HG03432 (cell line): ENCODE data around the gene SMARCD3.

Experiments used
- ATAC-seq: cut with Tn5 transposase; IDR thresholded peaks from one replicate; pipeline ENCODE4 v1.9.1; 2021; ENCODE audit warnings: mild to moderate bottlenecking, moderate library complexity; ENCODE audit not compliant: unreplicated experiment

The SMARCD3 gene

DNA sequence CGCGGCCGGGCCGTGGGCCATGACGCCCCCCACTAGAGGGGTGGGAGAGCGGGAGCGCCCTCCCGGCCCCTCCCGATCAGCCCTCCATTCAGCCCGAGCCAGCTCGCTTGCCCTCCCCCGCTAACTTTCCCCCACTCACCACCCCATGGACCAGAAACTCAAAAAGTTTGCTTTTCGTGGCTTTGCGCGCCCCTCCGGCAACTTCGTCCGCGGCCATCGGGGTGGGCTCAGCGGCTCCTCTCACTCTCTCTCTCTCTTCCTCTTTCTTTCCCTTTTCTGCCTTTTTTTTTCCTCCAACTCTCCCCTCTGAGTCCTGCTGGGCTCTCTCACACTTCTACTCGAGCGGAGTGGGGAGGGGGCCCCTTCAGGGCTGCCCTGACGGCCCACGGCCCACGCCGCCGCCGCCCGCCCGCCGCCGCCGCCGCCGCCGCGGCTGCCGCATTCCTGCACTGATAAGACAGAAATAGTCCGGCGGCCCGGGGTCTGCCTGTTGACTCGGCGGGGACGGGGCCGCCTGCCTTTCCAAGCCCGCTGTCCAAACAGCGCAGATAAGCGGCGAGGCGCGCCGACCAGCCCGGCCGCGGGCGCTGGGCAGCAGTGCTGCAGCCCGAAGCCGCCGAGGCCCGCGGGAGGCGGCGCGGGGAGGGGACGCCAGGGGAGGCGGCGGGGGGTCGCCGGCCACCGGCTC lies at the start of gene SMARCD3:
Gene SMARCD3 (minus strand): TSS at position 349 of the 688 bp plus-strand sequence. CDS start 132 bp downstream, at position 217.
- no peak for ATAC-seq

DNA sequence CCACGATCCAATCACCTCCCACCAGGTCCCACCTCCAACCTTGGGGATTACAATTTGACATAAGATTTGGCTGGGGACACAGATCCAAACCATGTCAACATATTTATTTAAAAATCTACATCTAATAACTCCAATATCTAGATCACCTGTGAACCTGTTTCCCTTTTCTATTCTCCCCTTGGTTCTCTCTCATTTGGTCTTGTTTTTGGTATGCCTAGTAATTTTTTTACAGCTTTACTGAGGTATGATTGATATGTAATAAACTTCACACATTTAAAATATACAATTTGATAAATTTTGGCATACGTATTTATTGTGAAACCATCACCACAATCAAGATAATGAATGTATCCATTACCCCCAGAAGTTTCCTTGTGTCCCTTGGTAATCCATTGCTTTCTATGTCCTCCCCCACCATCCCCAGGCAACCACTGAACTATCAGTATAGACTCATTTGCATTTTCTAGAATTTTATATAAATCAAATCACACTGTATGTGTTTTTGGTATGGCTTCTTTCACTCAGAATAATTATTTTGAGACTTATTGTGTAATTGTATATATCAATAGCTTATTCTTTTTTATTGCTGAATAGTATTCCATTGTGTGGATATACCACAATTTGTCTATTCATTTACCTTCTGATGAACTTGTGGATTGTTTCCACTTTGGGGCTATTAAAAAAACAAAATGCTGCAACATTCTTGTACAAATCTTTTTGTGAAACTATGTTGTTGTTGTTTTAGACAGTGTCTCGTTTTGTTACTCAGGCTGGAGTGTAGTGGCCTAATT lies 47.9 kb upstream of the SMARCD3 start:
- ATAC-seq: no peak

DNA sequence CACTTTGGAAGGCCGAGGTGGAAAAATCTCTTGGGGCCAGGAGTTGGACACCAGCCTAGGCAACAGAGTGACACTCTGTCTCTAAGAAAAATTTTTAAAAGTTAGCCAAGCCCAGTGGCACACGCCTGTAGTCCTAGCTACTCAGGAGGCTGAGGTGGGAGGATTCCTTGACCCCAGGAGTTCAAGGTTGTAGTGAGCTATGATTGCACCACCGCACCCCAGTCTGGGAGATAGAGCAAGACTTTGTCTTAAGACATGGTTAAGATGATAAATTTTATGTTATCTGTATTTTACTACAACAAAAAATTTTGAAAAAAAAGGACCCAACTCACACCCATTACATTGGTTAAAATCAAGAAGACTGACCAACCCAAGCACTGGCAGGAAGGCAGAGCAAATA lies 44.4 kb upstream of the SMARCD3 start:
- ATAC-seq: no peak

DNA sequence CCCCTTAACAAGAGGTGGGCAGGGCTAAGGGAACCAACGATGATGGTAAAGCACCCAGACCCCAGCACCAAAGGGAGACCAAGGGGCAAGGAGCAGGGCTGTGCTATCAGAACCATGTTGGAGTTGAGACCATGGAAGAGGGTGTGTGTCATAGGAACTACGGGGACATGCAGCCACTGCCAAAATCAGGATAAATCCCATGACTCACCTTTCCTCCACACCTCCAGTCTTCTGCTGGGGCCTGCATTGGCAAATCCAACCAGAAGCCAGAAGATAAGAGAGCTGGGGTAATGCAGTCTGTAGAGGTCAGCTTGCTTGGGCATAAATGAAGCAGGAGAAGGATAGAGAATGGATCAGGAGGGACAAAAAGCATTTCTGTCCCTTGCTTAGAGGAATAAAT lies 42.7 kb upstream of the SMARCD3 start:
- ATAC-seq: no peak

DNA sequence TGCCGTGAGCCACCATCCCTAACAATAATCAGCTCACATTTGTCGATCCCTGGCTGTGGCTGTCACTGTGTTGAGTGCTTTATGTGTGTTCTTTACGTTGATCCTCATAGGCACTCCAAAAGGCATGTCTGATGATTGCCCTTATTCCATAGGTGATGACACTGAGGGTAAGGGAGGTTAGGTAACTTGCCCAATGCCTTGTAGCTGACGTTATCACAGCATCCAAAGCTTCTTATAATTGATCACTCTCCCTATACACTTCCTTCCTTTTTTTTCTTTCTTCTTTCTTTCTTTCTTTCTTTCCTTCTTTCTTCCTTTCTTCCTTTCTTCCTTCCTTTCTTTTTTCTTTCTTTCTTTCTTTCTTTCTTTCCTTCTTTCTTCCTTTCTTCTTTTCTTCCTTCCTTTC lies 41.9 kb upstream of the SMARCD3 start:
- no peak for ATAC-seq

DNA sequence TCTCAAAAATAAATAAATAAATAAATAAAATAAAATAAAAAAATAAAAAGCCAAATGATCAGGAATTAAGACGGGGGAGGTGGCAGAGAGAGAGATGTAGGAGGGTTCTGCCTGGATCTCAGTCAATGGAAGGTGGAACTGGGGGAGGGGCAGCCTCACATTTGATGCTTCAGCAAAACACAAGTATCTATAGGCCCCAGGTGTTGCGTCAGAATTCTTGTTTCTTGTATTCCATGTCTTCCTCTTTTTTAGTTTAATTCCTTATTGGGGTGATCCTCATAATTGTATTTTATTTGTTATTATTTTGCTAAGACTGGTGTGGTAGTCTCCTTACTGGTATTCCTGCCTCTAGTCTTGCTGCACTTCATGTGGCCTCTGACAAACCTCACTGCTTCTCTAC lies 41.4 kb upstream of the SMARCD3 start:
- no peak for ATAC-seq

DNA sequence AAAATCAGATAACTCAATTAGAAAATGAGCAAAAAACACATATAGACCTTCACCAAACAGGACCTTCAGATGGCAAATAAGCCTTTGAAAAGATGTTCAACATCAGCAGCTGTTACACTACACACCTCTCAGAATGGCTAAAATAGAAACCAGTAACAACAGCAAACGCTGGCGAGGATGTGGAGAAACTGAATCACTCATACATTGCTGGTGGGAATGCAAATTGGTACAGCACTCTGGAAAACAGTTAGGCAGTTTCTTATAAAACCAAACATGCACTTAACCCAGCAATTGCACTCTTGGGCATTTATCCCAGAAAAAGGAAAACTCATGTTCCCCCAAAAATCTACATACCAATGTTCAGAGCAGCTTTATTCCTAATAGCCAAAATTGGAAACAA lies 37.7 kb upstream of the SMARCD3 start:
- ATAC-seq: no peak

DNA sequence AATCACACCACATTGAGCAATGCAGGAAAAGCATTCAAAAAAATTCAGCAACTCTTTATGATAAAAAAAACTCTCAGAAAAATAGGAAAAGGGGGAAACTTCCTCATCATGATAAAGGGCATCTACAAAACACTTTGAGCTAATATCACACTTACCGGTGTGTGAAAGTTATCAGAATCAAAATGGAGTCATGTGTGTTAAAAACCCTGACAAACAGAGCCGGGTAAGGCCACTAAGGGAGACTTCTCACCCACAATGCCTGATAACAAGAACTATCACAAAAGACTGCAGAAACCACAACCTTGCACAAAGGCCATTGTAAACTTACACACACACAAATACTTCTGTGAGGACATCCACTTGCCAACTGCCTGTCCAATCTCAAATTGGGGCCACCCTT lies 34.8 kb upstream of the SMARCD3 start:
- ATAC-seq: no peak

DNA sequence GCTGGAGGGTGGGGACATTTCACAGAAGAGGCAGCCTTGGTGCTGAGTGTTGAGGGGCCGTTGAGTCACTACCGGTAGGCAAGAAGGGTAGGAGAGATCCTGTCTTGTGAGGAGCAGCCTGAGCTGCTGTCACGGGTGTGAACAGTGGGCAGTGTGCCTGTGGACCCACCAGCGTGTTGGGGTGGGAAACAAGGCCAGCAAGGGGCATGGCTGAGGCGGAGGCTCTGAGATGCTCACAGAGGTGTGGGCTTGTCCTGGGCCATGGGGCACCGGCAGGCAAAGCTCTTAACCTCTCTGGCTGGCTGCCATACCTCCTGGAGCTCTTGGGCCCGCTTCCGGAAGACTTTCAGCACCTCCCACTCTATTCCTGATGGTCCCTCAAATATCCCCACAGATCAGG lies 33.6 kb upstream of the SMARCD3 start:
- no peak for ATAC-seq

DNA sequence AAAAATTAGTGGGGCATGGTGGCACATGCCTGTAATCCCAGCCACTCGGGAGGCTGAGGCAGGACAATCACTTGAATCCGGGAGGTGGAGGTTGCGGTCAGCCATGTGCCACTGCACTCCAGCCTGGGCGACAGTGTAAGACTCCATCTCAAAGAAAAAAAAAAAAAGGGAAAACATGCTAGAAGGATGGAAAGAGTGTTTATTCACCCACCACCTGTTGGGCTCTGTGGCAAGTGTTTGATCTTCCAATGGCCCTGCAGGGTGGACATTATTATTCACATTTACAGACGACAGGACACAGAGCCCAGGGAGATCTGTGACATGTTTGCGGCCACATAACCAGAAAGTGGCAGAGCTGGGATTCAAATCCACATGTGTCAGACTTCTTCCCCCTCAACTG lies 33.2 kb upstream of the SMARCD3 start:
- ATAC-seq: no peak

DNA sequence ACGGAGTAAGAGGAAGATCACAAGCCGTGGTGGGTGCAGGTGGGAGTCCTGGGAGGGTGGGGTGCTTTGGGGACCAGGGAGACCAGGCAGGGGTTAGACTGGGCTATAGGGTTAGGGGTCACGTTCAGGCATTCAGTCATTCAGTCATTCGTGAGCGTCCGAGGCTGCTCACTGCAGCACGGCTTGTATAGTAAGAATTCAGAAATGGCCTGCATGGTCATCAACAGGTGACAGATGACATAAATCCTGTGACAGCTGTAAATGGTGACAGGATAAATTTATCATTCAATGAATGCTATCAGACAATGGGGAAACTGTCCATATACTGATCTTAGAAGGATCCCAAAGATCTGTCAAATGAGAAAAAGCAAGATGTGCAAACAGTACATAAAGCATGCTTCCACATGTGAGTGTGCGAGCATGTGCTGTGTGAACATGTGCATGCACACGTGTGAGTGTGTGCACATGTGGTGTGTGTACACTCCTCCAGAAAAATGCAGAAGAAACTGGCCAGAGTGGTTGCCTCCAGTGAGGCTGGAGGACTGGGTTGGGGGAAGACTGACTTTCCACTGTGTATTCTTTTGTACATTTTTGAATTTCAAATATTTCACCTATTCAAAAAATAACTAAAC lies 32.0 kb upstream of the SMARCD3 start:
- ATAC-seq: no peak

DNA sequence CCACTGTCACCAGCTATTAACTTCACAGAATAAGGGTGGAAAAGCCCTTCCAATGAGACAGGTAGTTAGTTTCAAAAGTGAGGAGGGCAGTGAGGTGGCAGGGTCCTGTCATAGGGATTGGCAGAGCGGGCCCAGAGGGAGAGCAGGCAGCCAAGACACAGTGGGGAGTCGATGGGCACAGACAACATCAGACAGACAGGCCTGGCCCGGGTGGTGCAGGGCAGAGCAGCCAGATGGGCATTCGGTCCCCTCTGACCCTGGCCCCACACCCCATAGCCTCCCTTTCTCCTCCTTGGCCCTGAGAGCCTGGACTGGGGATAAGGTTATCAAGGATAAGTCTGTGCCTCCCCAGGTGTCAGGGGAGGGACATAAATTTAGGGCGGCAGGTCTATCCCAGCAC lies 31.4 kb upstream of the SMARCD3 start:
- no peak for ATAC-seq

DNA sequence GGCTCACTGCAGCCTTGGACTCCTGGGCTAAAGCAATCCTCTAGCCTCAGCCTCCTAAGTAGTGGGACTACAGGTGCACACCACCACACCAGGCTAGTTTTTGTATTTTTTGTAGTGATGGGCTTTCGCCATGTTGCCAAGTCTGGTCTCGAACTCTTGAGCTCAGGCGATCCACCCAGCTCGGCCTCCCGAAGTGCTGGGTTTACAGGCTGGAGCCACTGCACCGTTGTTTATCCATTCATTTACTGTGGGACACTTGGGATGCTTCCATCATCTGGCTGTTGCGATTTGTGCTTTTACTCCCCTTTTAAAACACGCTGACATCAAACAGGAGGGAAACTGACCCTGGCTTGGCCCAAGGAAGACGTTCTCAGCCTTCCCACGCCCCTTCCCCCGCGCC lies 30.5 kb upstream of the SMARCD3 start:
- ATAC-seq: no peak

DNA sequence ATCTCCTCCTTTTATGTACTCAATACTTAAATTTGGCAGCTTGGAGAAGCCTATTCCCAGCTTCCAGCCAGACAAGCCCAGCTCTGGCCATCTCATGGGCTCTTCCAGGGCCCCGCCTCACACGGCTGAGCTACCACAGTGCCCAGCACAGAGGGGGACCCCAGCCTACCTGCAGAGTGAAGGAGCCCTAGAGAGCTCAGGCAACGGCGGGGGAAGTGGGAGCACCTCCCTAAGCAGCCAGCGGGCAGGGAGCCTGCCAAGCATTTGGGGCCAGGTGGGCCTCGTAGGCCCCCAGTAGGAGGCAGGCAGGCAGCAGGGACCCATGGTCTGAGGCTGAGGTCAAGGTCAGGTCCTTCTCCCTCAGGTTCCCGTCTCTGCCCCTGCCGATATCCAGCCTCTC lies 29.1 kb upstream of the SMARCD3 start:
- no peak for ATAC-seq

DNA sequence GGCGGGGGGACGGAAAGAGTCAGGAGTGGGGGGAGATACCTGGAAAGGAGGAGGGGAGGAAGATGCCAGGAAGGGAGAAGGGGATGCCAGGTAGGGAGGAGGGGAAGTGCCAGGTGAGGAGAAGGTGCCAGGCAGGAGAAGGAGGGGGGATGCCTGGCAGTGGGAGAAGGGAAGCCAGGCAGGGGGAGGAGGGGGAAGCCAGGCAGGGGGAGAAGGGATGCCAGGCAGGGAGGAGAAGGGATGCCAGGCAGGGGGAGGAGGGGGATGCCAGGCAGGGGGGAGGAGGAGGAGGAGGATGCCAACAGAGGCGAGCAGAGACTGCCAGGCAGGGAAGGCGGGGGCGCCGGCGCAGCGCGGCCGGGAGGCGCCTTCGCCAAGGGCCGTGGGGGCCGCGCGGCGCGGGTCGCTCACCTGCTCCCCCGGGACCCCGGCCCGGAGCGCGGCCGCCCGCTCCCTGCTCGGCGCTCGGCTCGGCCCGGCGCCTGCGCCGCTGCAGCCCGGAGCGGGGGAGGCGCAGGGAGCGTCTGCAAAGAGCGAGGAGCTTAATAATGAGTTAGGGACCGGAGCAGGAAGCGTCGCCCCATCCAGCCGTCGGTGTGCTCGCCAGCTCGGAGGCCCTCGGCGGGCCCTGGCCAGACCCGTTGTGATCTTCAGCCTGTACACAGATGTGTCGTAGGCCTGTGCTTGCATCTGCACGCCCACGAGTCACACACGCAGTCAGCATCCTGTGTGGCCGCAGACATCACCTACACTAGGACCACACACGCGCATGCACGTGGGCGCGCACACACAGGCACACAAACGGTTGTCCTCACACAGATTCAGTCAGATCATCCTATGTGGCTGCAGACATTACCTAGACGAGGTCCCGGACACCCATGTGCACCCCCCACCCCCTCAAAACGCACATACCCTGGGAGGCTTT lies 28.4 kb upstream of the SMARCD3 start:
- peak; percentile 76 for ATAC-seq

DNA sequence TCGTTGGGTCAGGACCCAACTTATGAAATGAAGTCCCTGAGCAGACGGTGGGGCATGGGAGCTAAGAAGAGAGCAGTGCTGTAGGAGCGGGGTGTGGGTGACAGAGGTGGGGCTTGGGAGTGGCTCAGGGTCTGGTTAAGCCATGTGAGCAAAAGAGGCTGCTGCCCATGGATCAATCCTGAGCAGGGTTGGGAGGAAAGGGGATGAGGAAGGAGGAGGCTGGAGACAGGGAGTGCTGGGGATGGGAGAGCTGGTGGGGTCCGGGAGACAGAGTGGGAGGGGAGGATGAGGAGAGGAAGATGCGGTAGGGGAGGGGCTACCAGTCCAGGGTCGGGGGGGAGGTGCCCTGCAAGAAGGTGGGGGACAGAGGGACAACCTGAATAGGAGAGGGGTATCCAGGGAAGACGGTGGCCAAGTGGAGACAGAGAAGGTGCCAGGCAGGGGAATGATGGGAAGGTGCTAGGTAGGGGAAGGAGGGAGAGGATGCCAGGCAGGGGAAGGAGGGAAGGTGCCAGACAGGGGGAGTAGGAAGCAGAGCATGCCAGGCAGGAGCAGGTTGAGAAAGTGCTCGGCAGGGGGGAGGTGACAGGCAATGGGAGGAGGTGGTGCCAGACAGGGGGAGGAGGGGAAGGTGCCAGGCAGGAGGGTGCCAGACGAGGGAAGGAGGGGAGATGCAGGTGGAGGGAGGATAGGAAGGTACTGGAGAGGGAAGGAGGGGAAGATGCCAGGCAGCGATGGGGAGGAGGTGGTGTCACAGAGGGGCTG lies 27.5 kb upstream of the SMARCD3 start:
- ATAC-seq: no peak

DNA sequence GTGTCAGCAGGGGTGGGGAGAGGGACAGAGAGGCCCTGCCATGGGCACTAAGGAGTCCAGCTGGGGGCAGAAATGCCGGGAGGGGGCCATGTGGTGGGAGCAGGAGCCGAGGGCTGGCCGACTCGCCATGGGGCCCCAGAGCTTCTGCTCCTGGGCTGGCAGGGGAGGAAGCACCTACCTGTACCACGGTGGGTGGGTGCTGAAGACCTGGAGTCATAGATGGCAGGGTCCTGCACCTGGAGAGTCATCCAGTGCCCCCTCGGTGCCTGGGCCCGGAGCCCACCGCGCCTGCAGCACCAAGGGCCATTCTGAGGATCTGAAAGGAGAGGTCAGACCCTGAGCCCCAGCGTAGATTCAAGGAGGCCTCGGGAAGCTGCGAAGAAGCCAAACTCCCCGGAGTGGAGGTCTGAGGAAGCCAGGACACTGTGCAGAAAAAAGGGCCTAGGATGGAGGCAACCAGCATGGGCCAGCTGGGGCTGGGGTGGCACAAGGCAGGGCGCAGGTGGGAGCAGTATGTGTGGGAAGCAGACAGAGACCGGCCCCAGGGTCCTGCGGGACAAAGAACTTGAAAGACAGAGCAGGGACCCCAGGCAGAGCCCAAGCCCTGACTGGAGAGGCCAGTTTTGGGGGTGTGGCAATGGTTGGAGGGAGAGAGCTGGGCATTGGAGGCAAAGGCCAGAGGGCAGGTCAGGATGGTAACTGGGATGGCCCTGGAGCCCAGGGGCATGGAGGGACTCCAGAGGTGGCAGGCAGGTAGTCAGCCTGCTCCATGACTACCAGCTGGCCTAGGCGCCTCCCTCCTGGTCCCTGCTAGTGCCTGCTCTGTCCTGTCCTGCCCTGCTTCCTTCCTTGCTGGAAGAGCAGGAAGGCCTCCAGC lies 26.7 kb upstream of the SMARCD3 start:
- no peak for ATAC-seq

DNA sequence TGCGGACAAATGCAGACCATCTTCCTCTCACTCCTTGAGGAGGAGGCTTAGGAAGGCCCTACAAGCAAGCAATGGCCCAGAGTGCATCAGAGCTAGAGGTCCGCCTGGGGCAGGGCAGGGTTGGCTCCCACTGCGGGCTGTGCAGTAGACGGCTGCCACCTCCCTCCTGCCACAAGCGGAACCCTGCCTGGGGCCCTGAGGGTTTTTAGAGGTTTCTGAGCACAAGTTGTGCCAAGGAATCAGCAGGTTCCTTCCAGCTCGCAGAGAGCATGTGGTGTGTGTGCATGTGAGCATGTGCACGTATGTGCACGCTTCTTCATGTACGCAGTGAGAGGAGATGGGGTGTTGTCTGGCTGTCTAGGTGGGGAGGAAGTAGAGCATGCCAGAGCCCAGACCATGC lies 25.9 kb upstream of the SMARCD3 start:
- no peak for ATAC-seq

DNA sequence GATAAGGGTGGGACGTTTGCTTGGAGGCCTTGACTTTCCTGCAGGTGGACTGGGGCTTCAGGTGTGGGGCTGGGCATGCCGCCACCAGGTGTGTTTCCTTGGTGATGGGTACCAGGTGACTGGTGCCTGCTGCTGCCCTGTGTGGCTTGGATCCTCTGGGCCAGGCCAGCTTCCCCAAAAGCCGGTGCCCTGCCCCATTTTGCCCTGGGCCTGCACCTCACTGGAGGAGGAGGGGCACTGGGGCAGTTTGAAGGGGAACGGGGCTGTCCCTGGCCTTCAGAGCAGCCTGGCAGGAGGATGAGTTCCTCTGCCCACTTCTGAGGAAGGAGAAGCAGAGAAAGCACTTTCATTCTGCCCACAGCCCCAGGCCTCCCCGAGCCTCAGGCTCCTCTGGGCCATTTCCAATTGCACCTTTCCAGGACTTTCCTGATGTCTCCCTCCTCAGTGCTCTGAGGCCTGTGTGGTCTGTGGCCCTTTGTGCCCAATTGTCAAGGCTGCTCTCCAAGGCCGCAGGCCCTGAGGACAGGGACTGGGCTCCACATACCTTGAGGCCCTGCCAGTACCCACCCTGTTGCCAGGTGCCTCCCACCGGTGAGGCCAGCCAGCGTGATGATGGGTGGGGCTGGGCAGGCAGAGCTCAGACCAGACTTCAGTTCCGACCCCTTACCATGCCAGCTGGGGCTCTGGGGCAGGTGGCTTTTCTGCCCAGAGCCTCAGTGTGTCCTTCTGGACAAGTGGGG lies 25.3 kb upstream of the SMARCD3 start:
- ATAC-seq: no peak
